ENCODE measurements around the gene GPR21. TPM values are rescaled to one million over a fixed set of nuclear protein-coding genes. Genes with fewer than 3 reads are reported as not detected.

Gene GPR21
- under 1 TPM in 1 of 2 experiments, not detected in 1; 0.65 TPM for total RNA-seq

- POLR2A ChIA-PET, result no interaction called here
- CTCF ChIA-PET, result no interaction called here
Measured at GRCh38 chr9:123033352-123033751, at the start of gene GPR21. Gene GPR21, plus strand, starts transcription at chr9:123033667. Its CDS starts 900 bp downstream, at chr9:123034567.

- CTCF ChIA-PET, result no interaction called here
- POLR2A ChIA-PET, result no interaction called here
Measured at GRCh38 chr9:122986010-122986409, 47.5 kb upstream of the GPR21 start.

- ChIA-PET CTCF (interaction anchor here (0.7 kb wide), 1 partner anchor 73 kb away, joined by 3 read pairs; no protein-coding TSS in a partner anchor), POLR2A (interaction anchor here (0.6 kb wide), 1 partner anchor 34 kb away, joined by 3 read pairs; no protein-coding TSS in a partner anchor)
Measured at GRCh38 chr9:122988141-122988540, 45.3 kb upstream of the GPR21 start.

GRCh38 chr9:122988920-122989621, 44.4 kb upstream of the GPR21 start:
- ChIA-PET CTCF (interaction anchor here (0.7 kb wide), 2 partner anchors 74 to 177 kb away, joined by 3 to 5 read pairs; no protein-coding TSS in a partner anchor), POLR2A (interaction anchor here (0.6 to 1.0 kb wide), 2 partner anchors 35 to 76 kb away, joined by 3 read pairs; partner anchors contain the start of gene ZBTB6)

GRCh38 chr9:122991370-122991830, 42.1 kb upstream of the GPR21 start:
- POLR2A ChIA-PET, result interaction anchor here (0.6 to 0.7 kb wide), 2 partner anchors 16 to 86 kb away, joined by 3 to 5 read pairs; partner anchors contain the start of gene RC3H2
- CTCF ChIA-PET, result interaction anchor here (1.0 to 1.5 kb wide), 2 partner anchors 9 to 17 kb away, joined by 3 read pairs; no protein-coding TSS in a partner anchor

- CTCF ChIA-PET, result no interaction called here
- POLR2A ChIA-PET, result no interaction called here
Measured at GRCh38 chr9:122996586-122996985, 36.9 kb upstream of the GPR21 start.

- POLR2A ChIA-PET, result no interaction called here
- CTCF ChIA-PET, result no interaction called here
Measured at GRCh38 chr9:122998448-122998847, 35.0 kb upstream of the GPR21 start.

- ChIA-PET POLR2A (no interaction called here), CTCF (no interaction called here)
Measured at GRCh38 chr9:123000371-123001068, 32.9 kb upstream of the GPR21 start.

- CTCF ChIA-PET, result no interaction called here
- POLR2A ChIA-PET, result no interaction called here
Measured at GRCh38 chr9:123002754-123003153, 30.7 kb upstream of the GPR21 start.

GRCh38 chr9:123003466-123003865, 30.0 kb upstream of the GPR21 start:
- POLR2A ChIA-PET, result no interaction called here
- CTCF ChIA-PET, result no interaction called here

- ChIA-PET CTCF (interaction anchor here (0.8 kb wide), 1 partner anchor 31 kb away, joined by 3 read pairs; no protein-coding TSS in a partner anchor), POLR2A (no interaction called here)
Measured at GRCh38 chr9:123005964-123006363, 27.5 kb upstream of the GPR21 start.

GRCh38 chr9:123007269-123007668, 26.2 kb upstream of the GPR21 start:
- ChIA-PET POLR2A (no interaction called here), CTCF (interaction anchor here (0.7 to 1.2 kb wide), 3 partner anchors 13 to 342 kb away, joined by 3 to 5 read pairs (median 3); no protein-coding TSS in a partner anchor)

GRCh38 chr9:123008909-123009308, 24.6 kb upstream of the GPR21 start:
- CTCF ChIA-PET, result interaction anchor here (0.9 kb wide), 1 partner anchor 14 kb away, joined by 3 read pairs; no protein-coding TSS in a partner anchor
- POLR2A ChIA-PET, result no interaction called here

- POLR2A ChIA-PET, result interaction anchor here (0.7 kb wide), 1 partner anchor 204 kb away, joined by 4 read pairs; no protein-coding TSS in a partner anchor
- CTCF ChIA-PET, result no interaction called here
Measured at GRCh38 chr9:123011380-123011779, 22.1 kb upstream of the GPR21 start.

- POLR2A ChIA-PET, result no interaction called here
- CTCF ChIA-PET, result no interaction called here
Measured at GRCh38 chr9:123011878-123012528, 21.5 kb upstream of the GPR21 start.

- CTCF ChIA-PET, result interaction anchor here (0.6 kb wide), 1 partner anchor 154 kb away, joined by 4 read pairs; no protein-coding TSS in a partner anchor
- POLR2A ChIA-PET, result no interaction called here
Measured at GRCh38 chr9:123016631-123017030, 16.8 kb upstream of the GPR21 start.

GRCh38 chr9:123020796-123021195, 12.7 kb upstream of the GPR21 start:
- CTCF ChIA-PET, result interaction anchor here (0.5 to 0.6 kb wide), 2 partner anchors 14 to 554 kb away, joined by 4 to 5 read pairs; no protein-coding TSS in a partner anchor
- POLR2A ChIA-PET, result interaction anchor here (0.6 kb wide), 1 partner anchor 8 kb away, joined by 6 read pairs; no protein-coding TSS in a partner anchor

GRCh38 chr9:123026425-123026824, 7.0 kb upstream of the GPR21 start:
- POLR2A ChIA-PET, result interaction anchor here (0.6 kb wide), 1 partner anchor 12 kb away, joined by 5 read pairs; no protein-coding TSS in a partner anchor
- CTCF ChIA-PET, result interaction anchor here (0.7 kb wide), 1 partner anchor 484 kb away, joined by 3 read pairs; no protein-coding TSS in a partner anchor

GRCh38 chr9:123027517-123027916, 6.0 kb upstream of the GPR21 start:
- ChIA-PET CTCF (no interaction called here), POLR2A (no interaction called here)

- ChIA-PET POLR2A (no interaction called here), CTCF (no interaction called here)
Measured at GRCh38 chr9:123028136-123028535, 5.3 kb upstream of the GPR21 start.

Measured in activated CD8-positive, alpha-beta memory T cell treated with anti-CD3 and anti-CD28 coated beads for 36 hours (primary cell).